Tibial artery (tissue), 4 donors: Measurements from ENCODE around the gene SFI1.

Experiments
- DNase-seq, 2 donors: peaks; one replicate each; pipeline ENCODE4 v3.0.0-alpha.2; 2019
- H3K27ac ChIP-seq, 2 donors: fragments of 200-600 bp; sonication (generic) in 1 of 2; 1 replicate in 1 of 2; 2 replicates in 1 of 2; pipeline ENCODE4 v1.5.1; 2018 to 2019; ENCODE audit warnings: mild to moderate bottlenecking in 1 of 2
- H3K27me3 ChIP-seq, 2 donors: fragments of 200-600 bp; sonication (generic) in 1 of 2; one replicate each; pipeline versions ENCODE4 v1.5.1 to v1.6.0; 2016 to 2019
- H3K36me3 ChIP-seq, 3 donors: fragments of 200-600 bp; sonication (generic) in 2 of 3; one replicate each; pipeline ENCODE4 v1.5.1; 2016 to 2019; ENCODE audit warnings: mild to moderate bottlenecking in 2 of 3
- H3K4me1 ChIP-seq, 4 donors: fragments of 200-600 bp; sonication (generic) in 2 of 4; 1 replicate in 3 of 4; 2 replicates in 1 of 4; pipeline ENCODE4 v1.5.1; 2016 to 2019
- H3K4me3 ChIP-seq, 2 donors: fragments of 200-600 bp; sonication (generic) in 1 of 2; 1 replicate in 1 of 2; 2 replicates in 1 of 2; pipeline ENCODE4 v1.5.1; 2018 to 2019; ENCODE audit warnings: mild to moderate bottlenecking in 2 of 2
- H3K9me3 ChIP-seq, 3 donors: fragments of 200-600 bp; sonication (generic) in 1 of 3; one replicate each; pipeline ENCODE4 v1.5.1; 2016 to 2019
- CTCF ChIP-seq, 2 experiments: fragments of 200-600 bp in 1 of 2; fragments of 450-650 bp in 1 of 2; IDR thresholded peaks; one replicate each; pipeline ENCODE4 v1.5.1; 2017 to 2019; ENCODE audit warnings: antibody characterized with exemption in 2 of 2, mild to moderate bottlenecking in 1 of 2, moderate library complexity in 1 of 2
- intact Hi-C: fragments of 100-400 bp; cut with DNase I; formaldehyde crosslinking; loops from one replicate; pipeline ENCODE4 v1.15.0; 2023; ENCODE audit warnings: low total_unique reads

The SFI1 gene

DNA sequence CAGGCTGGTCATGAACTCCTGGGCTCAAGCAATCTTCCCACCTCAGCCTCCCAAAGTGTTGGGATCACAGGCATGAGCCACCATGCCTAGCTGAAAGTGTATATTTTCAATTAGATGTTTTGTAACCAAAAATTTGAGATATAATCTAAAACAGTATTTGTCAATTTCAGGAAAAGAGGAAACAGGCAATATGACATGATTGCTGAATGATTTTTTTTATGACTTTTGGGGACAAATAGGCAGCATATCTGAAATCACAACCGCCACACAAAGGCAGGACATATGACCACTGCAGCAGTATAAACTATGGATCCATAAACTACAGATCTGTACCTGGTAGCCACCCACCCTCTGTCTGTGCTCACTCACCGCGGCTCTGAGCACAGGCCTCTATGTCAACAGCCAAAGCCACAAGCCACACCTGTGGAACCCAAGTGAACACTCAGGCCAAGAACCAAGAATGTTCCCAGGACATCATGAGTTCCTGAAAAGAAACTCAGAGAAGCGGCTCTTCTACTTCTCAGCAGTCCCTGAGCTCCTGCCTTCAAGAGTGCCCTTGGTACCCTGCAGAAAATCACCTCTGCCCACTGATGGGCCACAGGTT is 143.2 kb downstream of the SFI1 start:
- H3K4me3 ChIP-seq: no peak overlapping the region
- TF ChIP-seq CTCF (IDR thresholded peaks at IDR 0.05): no peak
- intact Hi-C loops: no loop called here
- DNase-seq: no peak
- no peaks in the 10 kb centered on the region for H3K27me3 ChIP-seq
- peaks cover 0 to 19% (median 4%) of the 10 kb centered on the region in 4 donors for H3K4me1 ChIP-seq
- peaks cover 0 to 11% (median 0%) of the 10 kb centered on the region in 3 donors for H3K36me3 ChIP-seq
- no peaks in the 10 kb centered on the region for H3K9me3 ChIP-seq
- no peak overlapping the region for H3K27ac ChIP-seq

- intact Hi-C loops: no loop called here
Observed at GRCh38 chr22:31646186-31647019, 150.1 kb downstream of the SFI1 start.

GRCh38 chr22:31647066-31647465 is 150.7 kb downstream of the SFI1 start:
- H3K9me3 ChIP-seq: no peaks in the 10 kb centered on the region
- H3K27ac ChIP-seq: no peak overlapping the region
- intact Hi-C loops: no loop called here
- no peak for TF ChIP-seq CTCF (IDR thresholded peaks at IDR 0.05)
- no peaks in the 10 kb centered on the region for H3K27me3 ChIP-seq
- no peak overlapping the region for H3K4me3 ChIP-seq
- DNase-seq: no peak
- H3K4me1 ChIP-seq: peaks cover 0 to 4% (median 0%) of the 10 kb centered on the region in 4 donors
- H3K36me3 ChIP-seq: peaks cover 15 to 61% (median 35%) of the 10 kb centered on the region in 3 donors

More at GRCh38 chr22:31646186-31647019, 150.1 kb downstream of the SFI1 start:
- Histone ChIP-seq H3K4me1 (peaks cover 0 to 4% (median 0%) of the 10 kb centered on the region in 4 donors), H3K27ac (no peak overlapping the region), H3K9me3 (no peaks in the 10 kb centered on the region), H3K27me3 (no peaks in the 10 kb centered on the region), H3K36me3 (peaks cover 15 to 62% (median 35%) of the 10 kb centered on the region in 3 donors), H3K4me3 (no peak overlapping the region)
- no peak for DNase-seq
- TF ChIP-seq CTCF (IDR thresholded peaks at IDR 0.05): no peak

GRCh38 chr22:31647523-31648320 is 151.4 kb downstream of the SFI1 start:
- Histone ChIP-seq H3K36me3 (peaks cover 15 to 54% (median 35%) of the 10 kb centered on the region in 3 donors), H3K9me3 (no peaks in the 10 kb centered on the region), H3K27ac (no peak overlapping the region), H3K4me1 (peaks cover 0 to 4% (median 0%) of the 10 kb centered on the region in 4 donors), H3K4me3 (no peak overlapping the region), H3K27me3 (no peaks in the 10 kb centered on the region)
- TF ChIP-seq CTCF (IDR thresholded peaks at IDR 0.05): no peak
- intact Hi-C loops: no loop called here
- DNase-seq: no peak

DNA sequence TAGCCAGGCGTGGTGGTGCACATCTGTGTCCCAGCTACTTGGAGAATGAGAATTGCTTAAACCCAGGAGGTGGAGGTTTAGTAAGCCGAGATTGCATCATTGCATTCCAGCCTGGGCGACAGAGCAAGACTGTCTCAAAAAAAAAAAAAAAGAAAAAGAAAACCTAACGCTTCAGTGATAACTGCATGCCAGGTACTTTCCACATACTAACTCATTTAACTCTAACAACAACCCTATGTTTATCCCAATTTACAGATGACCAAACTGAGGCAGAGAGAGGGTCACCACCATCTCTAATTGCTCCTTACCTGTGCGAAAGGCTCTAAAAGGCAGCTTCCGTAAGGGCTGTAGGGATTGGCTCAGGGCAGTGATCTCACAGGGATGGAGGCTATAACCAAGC is 154.1 kb downstream of the SFI1 start:
- Histone ChIP-seq H3K4me3 (no peak overlapping the region), H3K9me3 (no peaks in the 10 kb centered on the region), H3K36me3 (peaks cover 15 to 48% (median 35%) of the 10 kb centered on the region in 3 donors), H3K27ac (no peak overlapping the region), H3K27me3 (no peaks in the 10 kb centered on the region), H3K4me1 (peaks cover 0 to 11% (median 0%) of the 10 kb centered on the region in 4 donors)
- no peak for TF ChIP-seq CTCF (IDR thresholded peaks at IDR 0.05)
- intact Hi-C loops: no loop called here
- DNase-seq: no peak
